ENCODE results near the gene VAMP2.

VAMP2 gene

DNA sequence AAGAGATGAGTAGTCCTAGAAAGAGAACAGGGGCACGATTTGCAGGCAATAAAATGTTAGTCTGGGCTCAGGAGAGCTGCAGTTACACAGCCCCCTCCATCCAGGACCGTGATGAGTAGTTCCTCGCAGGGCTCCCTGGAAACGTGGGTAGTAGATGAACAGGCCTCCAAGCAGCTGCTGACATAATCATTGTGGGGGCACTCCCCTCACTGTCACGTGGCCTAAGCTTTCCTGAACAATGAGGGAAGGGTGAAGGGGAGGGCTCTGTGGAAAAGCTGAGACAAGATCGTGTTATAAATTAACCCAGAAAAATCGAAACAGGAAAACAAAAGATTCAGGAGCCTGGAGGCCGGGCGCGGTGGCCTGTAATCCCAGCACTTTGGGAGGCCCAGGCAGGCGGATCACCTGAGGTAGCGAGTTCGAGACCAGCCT lies 9.2 kb downstream of the VAMP2 start:
- FAIRE-seq (no peak), DNase-seq (ENCODE audit: insufficient read length, low spot score) (no peak)
- TF ChIP-seq CTCF (IDR thresholded peaks at IDR 0.05; ENCODE audit: insufficient read depth, missing control alignments), result no peak

DNA sequence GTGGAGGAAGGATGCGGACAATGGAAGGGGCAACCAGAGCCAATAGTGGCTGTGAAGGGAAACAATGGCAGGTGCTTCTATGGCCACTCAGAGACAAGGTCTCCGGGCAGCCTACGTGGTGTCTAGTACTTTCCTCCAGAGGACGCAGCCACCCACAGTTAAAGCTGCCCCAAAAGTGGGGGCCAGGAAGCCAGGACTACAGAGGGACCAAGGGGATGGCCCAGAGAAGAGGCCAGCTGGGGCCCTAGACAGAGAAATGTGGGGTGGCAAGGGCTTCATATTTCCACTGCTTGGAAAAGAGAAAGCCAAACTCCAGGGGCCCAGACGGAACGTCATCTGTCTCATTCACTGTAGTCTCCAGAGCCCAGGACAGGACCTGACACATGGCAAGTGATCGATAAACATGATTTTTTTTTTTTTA lies 9.7 kb downstream of the VAMP2 start:
- FAIRE-seq (no peak), DNase-seq (ENCODE audit: insufficient read length, low spot score) (no peak)
- no peak for TF ChIP-seq CTCF (IDR thresholded peaks at IDR 0.05; ENCODE audit: insufficient read depth, missing control alignments)

GRCh38 chr17:8152112-8152775 lies 10.5 kb downstream of the VAMP2 start, which contains the start of gene PER1:
Gene PER1 (minus strand): TSS chr17:8152404. CDS start chr17:8150706, 1,698 bp downstream.
- TF ChIP-seq CTCF (IDR thresholded peaks at IDR 0.05; ENCODE audit: insufficient read depth, missing control alignments), result no peak
- FAIRE-seq, result no peak
- peak; percentile 98 for DNase-seq (ENCODE audit: insufficient read length, low spot score)

DNA sequence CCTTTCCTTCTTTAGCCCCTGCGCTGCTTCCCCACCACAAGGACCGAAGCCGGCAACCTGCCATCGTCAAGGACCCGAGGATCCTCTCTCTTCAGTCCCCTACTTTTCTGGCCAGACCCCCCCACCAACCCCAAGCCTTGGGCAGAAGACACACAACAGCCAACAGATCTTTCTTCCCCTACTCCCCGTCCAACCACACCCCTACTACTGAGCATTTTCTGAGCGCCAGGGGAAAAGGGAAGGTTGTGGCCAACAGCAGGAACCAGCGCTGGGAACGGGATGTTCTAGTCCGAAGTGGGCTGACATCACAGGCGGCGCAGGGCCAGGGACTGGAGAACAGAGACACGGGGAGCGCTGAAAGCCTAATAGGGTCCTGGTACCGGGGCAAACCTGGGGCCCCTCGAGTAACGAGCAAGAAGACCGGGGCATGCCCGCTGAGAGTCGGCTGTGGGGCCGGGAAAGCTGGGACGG lies 11.1 kb downstream of the VAMP2 start:
- no peak for TF ChIP-seq CTCF (IDR thresholded peaks at IDR 0.05; ENCODE audit: insufficient read depth, missing control alignments)
- DNase-seq (ENCODE audit: insufficient read length, low spot score) (no peak), FAIRE-seq (no peak)

- FAIRE-seq, result no peak
- TF ChIP-seq CTCF (IDR thresholded peaks at IDR 0.05; ENCODE audit: insufficient read depth, missing control alignments), result no peak
- DNase-seq (ENCODE audit: insufficient read length, low spot score), result peak; percentile 89
These were observed 11.6 kb downstream of the VAMP2 start for GRCh38 chr17:8151120-8151640.

DNA sequence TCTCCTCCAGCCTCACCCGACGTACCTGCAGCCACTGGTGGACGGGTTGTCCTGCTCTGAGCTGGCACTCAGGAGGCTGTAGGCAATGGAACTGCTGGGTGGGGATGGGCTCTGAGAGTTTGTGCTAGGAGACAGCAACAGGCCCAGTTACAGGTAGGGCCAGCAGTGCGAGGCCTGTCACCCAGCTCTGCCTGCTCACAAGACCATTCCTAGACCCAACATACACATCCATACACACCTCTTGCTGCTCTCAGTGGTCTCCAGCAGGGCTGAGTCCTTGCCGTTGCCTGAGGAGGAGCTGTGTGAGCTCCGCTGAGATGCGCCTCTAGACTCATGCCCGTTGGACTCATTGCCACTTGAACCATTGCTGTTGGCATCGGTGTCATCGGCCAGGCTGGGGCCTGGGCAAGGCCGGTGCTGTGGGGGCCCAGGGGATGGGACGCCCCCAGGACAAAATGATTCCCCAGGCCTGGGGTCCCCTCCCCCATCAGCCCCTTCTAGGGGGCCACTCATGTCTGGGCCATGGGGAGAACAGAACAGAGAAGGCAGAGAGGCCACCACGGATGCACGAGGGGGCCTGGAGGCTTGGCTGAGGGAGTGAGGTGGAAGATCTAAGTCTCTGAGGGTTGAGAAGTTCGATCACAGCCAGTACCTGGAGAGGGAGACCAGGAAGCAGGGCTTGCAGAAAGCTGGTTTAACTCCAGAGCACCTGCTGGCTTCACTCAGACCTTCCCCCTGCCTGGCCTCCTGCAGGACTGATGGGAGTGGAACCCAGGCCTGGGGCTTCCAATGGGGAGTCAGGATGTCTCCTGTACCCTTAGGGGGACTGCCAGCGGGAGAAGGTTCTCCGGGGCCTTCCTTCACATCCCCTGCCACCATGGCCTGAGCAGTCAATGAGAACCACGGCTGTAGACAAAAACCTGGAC lies 12.3 kb downstream of the VAMP2 start:
- DNase-seq (ENCODE audit: insufficient read length, low spot score), result no peak
- TF ChIP-seq CTCF (IDR thresholded peaks at IDR 0.05; ENCODE audit: insufficient read depth, missing control alignments), result no peak
- no peak for FAIRE-seq

All from D721Med (cell line).